Measurements from ENCODE around the gene MSI1.

- TF ChIP-seq CTCF (IDR thresholded peaks at IDR 0.05) (peak; percentile 95), CEBPB (IDR thresholded peaks at IDR 0.05) (no peak), RFX5 (IDR thresholded peaks at IDR 0.05) (no peak), RCOR1 (IDR thresholded peaks at IDR 0.05; ENCODE audit: low read depth, low read length) (no peak), EHMT2 (IDR thresholded peaks at IDR 0.05; ENCODE audit: low read depth) (no peak), POLR2A (IDR thresholded peaks at IDR 0.05; ENCODE audit: low read length) (no peak), HEYL (CRISPR knock-in tag; IDR thresholded peaks at IDR 0.05) (no peak), ZFP36 (IDR thresholded peaks at IDR 0.05; ENCODE audit: borderline replicate concordance, partially characterized antibody) (no peak), KDM5A (IDR thresholded peaks at IDR 0.05) (no peak), SMC3 (IDR thresholded peaks at IDR 0.05) (peak; percentile 87), CBX8 (IDR thresholded peaks at IDR 0.05) (no peak), SREBF2 (IDR thresholded peaks at IDR 0.05) (no peak), MAX (IDR thresholded peaks at IDR 0.05) (peak; percentile 34; the same call in 1 of the 2 replicates), HOXB13 (CRISPR knock-in tag; IDR thresholded peaks at IDR 0.05; ENCODE audit: low read depth) (no peak)
Observed at GRCh38 chr12:120356567-120357030, 12.4 kb downstream of the MSI1 start.

Data from A549 (cell line).